Kidney epithelial cell (primary cell): ENCODE results near the gene LCN6. TPM values are rescaled to one million over a fixed set of nuclear protein-coding genes. Genes with fewer than 3 reads are reported as not detected.
"Not testable (repeated sequence)": the region's sequence is repeated elsewhere in the genome, so short reads cannot be mapped to it uniquely, and the experiment has no call there.

Experiments
- DNase-seq: peaks from one replicate; pipeline ENCODE4 v3.0.0-alpha.2; 2010; ENCODE audit warnings: low read depth
- H3K27me3 ChIP-seq: 2 replicates; pipeline ENCODE4 v1.6.0; 2011; ENCODE audit warnings: low read length; ENCODE audit not compliant: control insufficient read depth, insufficient read depth
- H3K36me3 ChIP-seq: 2 replicates; pipeline ENCODE4 v1.5.1; 2011; ENCODE audit warnings: low read length; ENCODE audit not compliant: control insufficient read depth, insufficient read depth
- H3K4me3 ChIP-seq: 2 replicates; pipeline ENCODE4 v1.5.1; 2011; ENCODE audit warnings: low read depth, mild to moderate bottlenecking, control low read depth, low read length
- CTCF ChIP-seq: IDR thresholded peaks from 2 replicates; pipeline ENCODE4 v1.5.1; 2011; ENCODE audit warnings: mild to moderate bottlenecking, moderate library complexity, low read length, control low read depth, inconsistent platforms; ENCODE audit not compliant: insufficient read depth, poor library complexity, severe bottlenecking
- total RNA-seq: library from RNA; depleted of rRNA; stranded (reverse); fragments of >200 nt; gene quantifications from 2 replicates; pipeline ENCODE4 v1.2.3, GENCODE V29; 2015

The LCN6 gene
- total RNA-seq, 1 donor from 2014 or later = not detected

- no peak for DNase-seq
- H3K27me3 ChIP-seq = no peaks in the 10 kb centered on the region
- H3K4me3 ChIP-seq = no peak overlapping the region
- H3K36me3 ChIP-seq = no peaks in the 10 kb centered on the region
- TF ChIP-seq CTCF = peak; percentile 75
Measured at GRCh38 chr9:136787690-136788400, 39.5 kb upstream of the LCN6 start.

- H3K27me3 ChIP-seq, H3K4me3 ChIP-seq, DNase-seq, H3K36me3 ChIP-seq: not testable (repeated sequence)
Measured at GRCh38 chr9:136786983-136787382, 38.7 kb upstream of the LCN6 start.

GRCh38 chr9:136786451-136786850, 38.1 kb upstream of the LCN6 start:
- Histone ChIP-seq H3K27me3 (no peaks in the 10 kb centered on the region), H3K4me3 (no peak overlapping the region), H3K36me3 (no peaks in the 10 kb centered on the region)
- no peak for TF ChIP-seq CTCF
- DNase-seq = no peak

GRCh38 chr9:136785565-136786355, 37.4 kb upstream of the LCN6 start:
- H3K27me3 ChIP-seq, H3K4me3 ChIP-seq, H3K36me3 ChIP-seq, DNase-seq: not testable (repeated sequence)

- TF ChIP-seq CTCF = no peak
- DNase-seq = no peak
- H3K36me3 ChIP-seq = no peaks in the 10 kb centered on the region
- H3K27me3 ChIP-seq = peaks cover 2% of the 10 kb centered on the region
- no peak overlapping the region for H3K4me3 ChIP-seq
Measured at GRCh38 chr9:136784997-136785361, 36.7 kb upstream of the LCN6 start.

- DNase-seq = no peak
- TF ChIP-seq CTCF = no peak
- no peak overlapping the region for H3K4me3 ChIP-seq
Measured at GRCh38 chr9:136784249-136784996, 36.1 kb upstream of the LCN6 start.

More at GRCh38 chr9:136784249-136784996, 36.1 kb upstream of the LCN6 start:
- peaks cover 2% of the 10 kb centered on the region for H3K27me3 ChIP-seq
- no peaks in the 10 kb centered on the region for H3K36me3 ChIP-seq
